ENCODE results near the gene SAPCD2. TPM values are rescaled to one million over a fixed set of nuclear protein-coding genes. Genes with fewer than 3 reads are reported as not detected.
A peak's percentile ranks its signal among the peaks of the same experiment; 100 is the strongest.

SAPCD2 gene
- total and polyA plus RNA-seq, 2 of the 8 experiments (the other 6 are each of a cell fraction or from before 2014, with no cell fraction given), result 12.7 to 32.1 TPM

GRCh38 chr9:137114613-137115393 lies 44.4 kb upstream of the SAPCD2 start, which contains the start of gene DPP7 (continued):
- TF ChIP-seq RAD21 (IDR thresholded peaks at IDR 0.05 in 1 of 2, conservative IDR thresholded peaks at IDR 0.05 in 1 of 2; ENCODE audit: low read depth in 2 of 2, low read length in 2 of 2), result no peak
- peak; percentile 64 for TF ChIP-seq CTBP2 (IDR thresholded peaks at IDR 0.05; ENCODE audit: borderline replicate concordance, insufficient read depth, insufficient read length, low read length)
- no peak for TF ChIP-seq NRF1 (IDR thresholded peaks at IDR 0.05; ENCODE audit: low read depth, low read length)
- no peak for TF ChIP-seq HDAC2 (IDR thresholded peaks at IDR 0.05; ENCODE audit: borderline replicate concordance in 1 of 2, low read depth in 2 of 2, low read length in 2 of 2)
- no peak for TF ChIP-seq SP2 (IDR thresholded peaks at IDR 0.05; ENCODE audit: low read length)
- TF ChIP-seq CREB1 (IDR thresholded peaks at IDR 0.05), result no peak
- no peak for TF ChIP-seq BRCA1 (IDR thresholded peaks at IDR 0.05; ENCODE audit: low read depth, low read length)
- no peak for TF ChIP-seq JUN (IDR thresholded peaks at IDR 0.05; ENCODE audit: low read depth, low read length)
- TF ChIP-seq CHD1 (IDR thresholded peaks at IDR 0.05; ENCODE audit: low read depth, low read length), result no peak
- no peak for TF ChIP-seq RBBP5 (IDR thresholded peaks at IDR 0.05; ENCODE audit: borderline replicate concordance, low read depth, low read length)
- TF ChIP-seq SP4 (IDR thresholded peaks at IDR 0.05; ENCODE audit: low read length), result no peak
- TF ChIP-seq CBX8 (IDR thresholded peaks at IDR 0.05; ENCODE audit: borderline replicate concordance, low read depth, low read length), result no peak
- TF ChIP-seq RFX5 (IDR thresholded peaks at IDR 0.05; ENCODE audit: borderline replicate concordance, low read depth, low read length), result no peak
- TF ChIP-seq POU5F1 (IDR thresholded peaks at IDR 0.05; ENCODE audit: low read depth, low read length), result no peak
- no peak for TF ChIP-seq KDM1A (IDR thresholded peaks at IDR 0.05; ENCODE audit: borderline replicate concordance, low read length)
- TF ChIP-seq GABPA (IDR thresholded peaks at IDR 0.05; ENCODE audit: borderline replicate concordance, insufficient read depth, low read length), result no peak
- TF ChIP-seq KDM4A (IDR thresholded peaks at IDR 0.05; ENCODE audit: low read depth, low read length, severe bottlenecking), result peak; percentile 79
- TF ChIP-seq, protein P1, sequence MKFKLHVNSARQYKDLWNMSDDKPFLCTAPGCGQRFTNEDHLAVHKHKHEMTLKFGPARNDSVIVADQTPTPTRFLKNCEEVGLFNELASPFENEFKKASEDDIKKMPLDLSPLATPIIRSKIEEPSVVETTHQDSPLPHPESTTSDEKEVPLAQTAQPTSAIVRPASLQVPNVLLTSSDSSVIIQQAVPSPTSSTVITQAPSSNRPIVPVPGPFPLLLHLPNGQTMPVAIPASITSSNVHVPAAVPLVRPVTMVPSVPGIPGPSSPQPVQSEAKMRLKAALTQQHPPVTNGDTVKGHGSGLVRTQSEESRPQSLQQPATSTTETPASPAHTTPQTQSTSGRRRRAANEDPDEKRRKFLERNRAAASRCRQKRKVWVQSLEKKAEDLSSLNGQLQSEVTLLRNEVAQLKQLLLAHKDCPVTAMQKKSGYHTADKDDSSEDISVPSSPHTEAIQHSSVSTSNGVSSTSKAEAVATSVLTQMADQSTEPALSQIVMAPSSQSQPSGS (IDR thresholded peaks at IDR 0.05; ENCODE audit: low read length), result no peak
- TF ChIP-seq TBP (IDR thresholded peaks at IDR 0.05; ENCODE audit: low read depth, low read length), result no peak
- no peak for TF ChIP-seq PHF8 (conservative IDR thresholded peaks at IDR 0.05; ENCODE audit: low read depth, low read length)
- no peak for TF ChIP-seq KDM5A (IDR thresholded peaks at IDR 0.05; ENCODE audit: low read length)
- TF ChIP-seq JUND (IDR thresholded peaks at IDR 0.05; ENCODE audit: low read length), result no peak
- TF ChIP-seq FOSL1 (IDR thresholded peaks at IDR 0.05; ENCODE audit: insufficient read depth, low read depth, low read length), result no peak
